Activated CD8-positive, alpha-beta memory T cell treated with anti-CD3 and anti-CD28 coated beads for 1 hour (primary cell): ENCODE results near the gene NPFFR1.

Source experiments
- DNase-seq, 2 donors: peaks; one replicate each; pipeline ENCODE4 v3.0.0-alpha.2; 2020; ENCODE audit warnings: low read depth in 1 of 2; ENCODE audit errors: extremely low read depth in 1 of 2

Gene NPFFR1

GRCh38 chr10:70283445-70284399 lies at the start of gene NPFFR1:
NPFFR1 (minus strand) TSS chr10:70284004; CDS start chr10:70283676, 328 bp downstream.
- DNase-seq: no peak

GRCh38 chr10:70333268-70333667 lies 49.5 kb upstream of the NPFFR1 start:
- no peak for DNase-seq

- no peak for DNase-seq
These were observed 47.9 kb upstream of the NPFFR1 start for GRCh38 chr10:70331486-70332268.

- DNase-seq: no peak
These were observed 47.3 kb upstream of the NPFFR1 start for GRCh38 chr10:70331160-70331485.

GRCh38 chr10:70330671-70331070 lies 46.9 kb upstream of the NPFFR1 start:
- no peak for DNase-seq

GRCh38 chr10:70328967-70329366 lies 45.2 kb upstream of the NPFFR1 start:
- DNase-seq: no peak

- DNase-seq: no peak
These were observed 44.2 kb upstream of the NPFFR1 start for GRCh38 chr10:70328018-70328417.

GRCh38 chr10:70324951-70325781 lies 41.4 kb upstream of the NPFFR1 start:
- no peak for DNase-seq

GRCh38 chr10:70324339-70324861 lies 40.6 kb upstream of the NPFFR1 start:
- no peak for DNase-seq

- no peak for DNase-seq
These were observed 40.0 kb upstream of the NPFFR1 start for GRCh38 chr10:70323697-70324338.

- DNase-seq: no peak
These were observed 39.4 kb upstream of the NPFFR1 start for GRCh38 chr10:70323138-70323696.

GRCh38 chr10:70321897-70322890 lies 38.4 kb upstream of the NPFFR1 start:
- no peak for DNase-seq

- no peak for DNase-seq
These were observed 37.4 kb upstream of the NPFFR1 start for GRCh38 chr10:70321233-70321632.

GRCh38 chr10:70320751-70321150 lies 36.9 kb upstream of the NPFFR1 start:
- DNase-seq: no peak

GRCh38 chr10:70319824-70320223 lies 36.0 kb upstream of the NPFFR1 start:
- no peak for DNase-seq

GRCh38 chr10:70319183-70319582 lies 35.4 kb upstream of the NPFFR1 start:
- no peak for DNase-seq

- DNase-seq: no peak
These were observed 34.1 kb upstream of the NPFFR1 start for GRCh38 chr10:70317943-70318318.

- DNase-seq: no peak
These were observed 33.6 kb upstream of the NPFFR1 start for GRCh38 chr10:70317272-70317942.
